ENCODE results near the gene CES1. TPM values are rescaled to one million over a fixed set of nuclear protein-coding genes. Genes with fewer than 3 reads are reported as not detected.
"Not testable (repeated sequence)": the region's sequence is repeated elsewhere in the genome, so short reads cannot be mapped to it uniquely, and the experiment has no call there.

The CES1 gene
- total RNA-seq, 1 donor from 2014 or later: not detected

DNA sequence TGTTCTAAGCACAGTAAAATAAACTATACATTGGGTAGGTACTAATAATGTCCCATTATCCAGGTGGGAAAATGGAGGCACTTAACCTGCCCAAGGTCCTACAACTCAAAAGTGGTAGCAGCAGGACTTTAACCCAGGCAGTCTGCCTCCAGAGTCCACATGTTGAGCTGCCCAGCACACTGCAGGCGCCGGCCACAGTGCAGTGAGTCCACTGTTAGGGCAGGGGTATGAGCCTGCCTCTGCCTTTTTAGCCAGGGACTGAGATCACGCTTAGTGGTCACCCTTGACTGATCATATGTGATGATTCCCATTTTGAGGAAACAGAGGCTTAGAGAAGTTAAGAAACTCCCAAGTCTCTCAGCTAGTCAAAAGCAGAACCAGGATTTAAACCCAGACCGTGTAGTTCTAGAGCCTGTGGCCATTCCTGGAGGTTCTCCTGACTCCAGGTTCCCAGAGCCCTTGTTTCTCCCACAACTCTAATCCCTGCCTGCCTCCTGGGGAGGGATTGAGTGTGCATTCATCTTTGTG is 8.4 kb downstream of the CES1 start:
- intact Hi-C loops (cut with micrococcal nuclease): no loop called here

DNA sequence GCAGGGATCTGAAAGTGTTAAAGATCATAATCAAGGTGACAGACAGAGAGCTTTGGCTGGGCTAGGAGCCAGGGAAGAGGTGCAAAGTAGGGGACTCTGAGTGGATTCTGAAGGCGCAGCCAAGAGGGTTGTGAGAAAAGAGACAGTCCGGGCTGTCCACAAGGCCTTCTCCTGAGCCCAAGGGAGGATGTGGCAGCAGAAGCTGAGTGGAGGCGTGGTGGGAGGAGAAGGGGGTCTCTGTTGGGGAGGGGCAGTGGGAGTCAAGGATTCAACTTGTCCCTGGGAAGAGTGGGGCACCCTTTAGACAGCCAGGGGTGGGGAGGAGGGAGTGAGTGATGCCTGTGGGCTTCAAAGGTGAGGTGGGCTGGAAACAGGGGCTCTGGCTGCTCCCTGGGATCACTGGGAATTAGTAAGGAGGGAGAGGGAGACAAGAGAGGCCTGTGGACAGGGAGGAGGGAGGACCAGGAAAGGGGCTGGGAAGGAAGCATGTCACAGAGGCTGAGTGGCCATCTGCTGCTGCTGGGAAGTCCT is 10.6 kb downstream of the CES1 start:
- no peak for DNase-seq (ENCODE audit: low spot score)
- no peak overlapping the region for H3K27ac Mint-ChIP-seq
- H3K36me3 Mint-ChIP-seq (ENCODE audit: low read depth): no peaks in the 10 kb centered on the region
- no peaks in the 10 kb centered on the region for H3K4me1 Mint-ChIP-seq (ENCODE audit: low read depth)
- H3K9me3 Mint-ChIP-seq: no peaks in the 10 kb centered on the region
- intact Hi-C loops (cut with micrococcal nuclease): no loop called here
- no peak overlapping the region for H3K4me3 Mint-ChIP-seq
- H3K27me3 Mint-ChIP-seq (ENCODE audit: insufficient read depth): peaks cover 2% of the 10 kb centered on the region

More for the DNA sequence above, 8.4 kb downstream of the CES1 start:
- H3K4me1 Mint-ChIP-seq (ENCODE audit: low read depth): no peaks in the 10 kb centered on the region
- no peaks in the 10 kb centered on the region for H3K36me3 Mint-ChIP-seq (ENCODE audit: low read depth)
- no peak for DNase-seq (ENCODE audit: low spot score)
- H3K27me3 Mint-ChIP-seq (ENCODE audit: insufficient read depth): peaks cover 2% of the 10 kb centered on the region
- H3K4me3 Mint-ChIP-seq: no peak overlapping the region
- H3K9me3 Mint-ChIP-seq: no peaks in the 10 kb centered on the region
- no peak overlapping the region for H3K27ac Mint-ChIP-seq

DNA sequence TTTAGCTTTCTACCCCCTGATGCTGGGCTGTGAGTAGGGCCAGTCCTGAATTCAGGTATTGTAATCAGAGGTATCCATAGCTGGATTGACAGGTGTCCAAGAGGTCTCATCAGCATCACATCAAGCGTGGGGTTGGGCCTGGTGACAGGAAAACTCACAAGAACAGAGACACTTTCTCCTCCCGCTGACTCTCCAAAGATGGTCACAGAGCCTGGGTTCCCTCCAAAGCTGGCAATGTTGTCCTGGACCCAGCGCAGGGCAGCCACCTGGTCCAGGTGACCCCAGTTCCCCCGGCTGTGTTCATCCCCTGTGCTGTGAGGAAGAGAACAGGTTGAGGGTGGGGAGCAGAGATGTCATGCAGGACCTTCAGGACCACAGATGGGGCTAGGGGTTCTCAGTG is 11.7 kb downstream of the CES1 start:
- Mint-ChIP-seq H3K4me1 (ENCODE audit: low read depth) (no peaks in the 10 kb centered on the region), H3K27me3 (ENCODE audit: insufficient read depth) (peaks cover 2% of the 10 kb centered on the region), H3K9me3 (no peaks in the 10 kb centered on the region), H3K4me3 (no peak overlapping the region), H3K27ac (no peak overlapping the region), H3K36me3 (ENCODE audit: low read depth) (no peaks in the 10 kb centered on the region)
- DNase-seq (ENCODE audit: low spot score): no peak
- intact Hi-C loops (cut with micrococcal nuclease): no loop called here

DNA sequence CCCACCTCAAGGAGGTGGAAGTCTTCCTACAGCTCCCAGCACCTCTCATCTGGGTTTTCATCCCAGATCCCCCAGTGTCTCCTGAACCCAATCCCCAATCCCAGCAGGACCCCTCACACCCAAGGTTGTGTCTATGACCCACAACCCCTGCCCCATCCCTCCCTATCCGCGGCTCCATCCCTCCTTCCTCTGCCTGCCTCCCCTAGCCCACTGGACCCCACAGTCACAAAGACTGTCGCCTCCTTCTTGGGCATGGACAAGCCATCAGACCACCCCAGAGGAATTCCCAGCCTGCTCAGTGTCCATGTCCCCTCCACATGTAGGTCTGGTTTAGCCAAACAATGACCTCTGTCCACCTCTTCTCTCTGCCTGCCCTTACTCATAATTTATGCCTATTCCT is 12.3 kb downstream of the CES1 start:
- Mint-ChIP-seq H3K4me1 (ENCODE audit: low read depth) (no peaks in the 10 kb centered on the region), H3K9me3 (no peaks in the 10 kb centered on the region), H3K27me3 (ENCODE audit: insufficient read depth) (peaks cover 2% of the 10 kb centered on the region), H3K27ac (no peak overlapping the region), H3K4me3 (no peak overlapping the region), H3K36me3 (ENCODE audit: low read depth) (no peaks in the 10 kb centered on the region)
- intact Hi-C loops (cut with micrococcal nuclease): no loop called here
- no peak for DNase-seq (ENCODE audit: low spot score)

DNA sequence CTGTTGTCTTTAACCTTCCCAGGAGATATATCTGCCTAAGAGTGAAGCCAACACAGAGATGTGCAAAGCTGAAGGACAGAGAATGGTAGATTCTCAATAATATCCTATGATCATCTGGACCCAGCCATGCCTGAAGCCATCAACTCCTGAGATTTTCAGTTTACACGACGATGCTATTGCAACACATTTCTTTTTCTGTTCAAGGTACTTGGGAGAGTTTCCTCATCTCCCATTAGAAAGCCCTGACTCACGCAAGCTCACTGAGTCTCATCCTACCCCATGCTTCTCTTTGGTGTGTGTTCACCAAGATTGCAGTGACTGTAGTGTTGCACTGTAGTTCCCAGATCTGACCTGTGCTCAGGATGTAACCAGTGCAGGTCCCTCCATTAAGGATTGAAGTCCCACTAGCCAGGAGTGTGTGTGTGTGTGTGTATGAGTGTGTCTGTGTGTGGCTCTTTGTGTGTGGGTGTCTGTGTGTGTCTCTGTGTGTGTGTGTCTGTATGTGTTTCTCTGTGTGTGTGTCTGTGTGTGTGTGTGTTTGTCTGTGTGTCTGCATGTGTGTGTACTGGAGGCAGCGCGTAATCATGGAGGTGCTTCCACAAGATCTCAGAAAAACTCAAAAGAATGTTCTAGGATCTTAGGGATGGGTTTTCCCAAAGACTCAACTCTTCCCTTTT is 15.5 kb downstream of the CES1 start:
- H3K4me3 Mint-ChIP-seq: no peak overlapping the region
- H3K4me1 Mint-ChIP-seq (ENCODE audit: low read depth): no peaks in the 10 kb centered on the region
- H3K27ac Mint-ChIP-seq: no peak overlapping the region
- intact Hi-C loops (cut with micrococcal nuclease): no loop called here
- peaks cover 5% of the 10 kb centered on the region for H3K27me3 Mint-ChIP-seq (ENCODE audit: insufficient read depth)
- H3K36me3 Mint-ChIP-seq (ENCODE audit: low read depth): no peaks in the 10 kb centered on the region
- no peaks in the 10 kb centered on the region for H3K9me3 Mint-ChIP-seq
- DNase-seq (ENCODE audit: low spot score): no peak

DNA sequence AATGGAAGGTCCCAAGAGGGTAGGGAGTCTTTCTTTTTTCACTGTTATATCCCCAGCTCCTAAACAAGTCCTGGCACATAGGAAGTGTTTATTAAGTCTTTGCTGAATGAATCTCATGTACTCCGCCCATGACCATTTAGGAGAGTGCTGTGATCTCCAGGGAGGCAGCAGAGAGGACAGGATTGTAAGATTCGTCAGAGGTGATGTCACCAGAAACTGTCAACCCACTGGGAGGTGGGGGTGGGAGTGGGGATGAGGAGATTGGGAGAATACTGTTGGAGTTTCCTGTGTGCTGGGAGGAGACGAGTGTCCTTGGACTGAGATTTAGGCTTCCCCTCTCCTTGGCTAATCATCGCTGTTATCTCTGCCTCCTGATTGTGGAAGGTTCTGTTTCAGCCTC is 16.7 kb downstream of the CES1 start:
- not testable (repeated sequence) for H3K27me3 Mint-ChIP-seq (ENCODE audit: insufficient read depth)

DNA sequence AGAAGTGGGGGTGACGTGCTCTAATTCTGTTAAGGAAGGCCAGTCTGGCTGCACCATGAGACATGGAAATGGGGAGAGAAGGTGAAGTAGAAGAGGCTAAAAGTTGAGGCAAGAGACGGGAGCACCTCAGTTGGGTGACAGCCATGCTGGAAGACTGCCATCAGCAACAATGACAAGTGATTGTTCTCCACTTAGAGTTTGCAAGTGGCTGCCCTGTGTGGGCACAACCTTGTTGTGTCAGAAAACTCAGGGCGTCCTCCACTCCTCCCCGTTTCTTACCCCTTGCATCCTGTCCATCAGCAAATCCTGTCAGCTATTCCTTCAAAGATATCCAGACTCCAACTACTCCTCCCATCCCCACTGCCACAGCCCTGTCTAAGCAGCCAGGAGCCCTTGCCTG is 17.6 kb downstream of the CES1 start:
- Mint-ChIP-seq H3K27ac (no peak overlapping the region), H3K9me3 (no peaks in the 10 kb centered on the region), H3K4me3 (no peak overlapping the region), H3K4me1 (ENCODE audit: low read depth) (no peaks in the 10 kb centered on the region), H3K27me3 (ENCODE audit: insufficient read depth) (peaks cover 3% of the 10 kb centered on the region), H3K36me3 (ENCODE audit: low read depth) (no peaks in the 10 kb centered on the region)
- intact Hi-C loops (cut with micrococcal nuclease): no loop called here
- no peak for DNase-seq (ENCODE audit: low spot score)

More for the DNA sequence above, 16.7 kb downstream of the CES1 start:
- DNase-seq (ENCODE audit: low spot score); H3K36me3 Mint-ChIP-seq (ENCODE audit: low read depth); H3K9me3 Mint-ChIP-seq; H3K4me3 Mint-ChIP-seq; H3K4me1 Mint-ChIP-seq (ENCODE audit: low read depth); H3K27ac Mint-ChIP-seq; intact Hi-C loops (cut with micrococcal nuclease): not testable (repeated sequence)

DNA sequence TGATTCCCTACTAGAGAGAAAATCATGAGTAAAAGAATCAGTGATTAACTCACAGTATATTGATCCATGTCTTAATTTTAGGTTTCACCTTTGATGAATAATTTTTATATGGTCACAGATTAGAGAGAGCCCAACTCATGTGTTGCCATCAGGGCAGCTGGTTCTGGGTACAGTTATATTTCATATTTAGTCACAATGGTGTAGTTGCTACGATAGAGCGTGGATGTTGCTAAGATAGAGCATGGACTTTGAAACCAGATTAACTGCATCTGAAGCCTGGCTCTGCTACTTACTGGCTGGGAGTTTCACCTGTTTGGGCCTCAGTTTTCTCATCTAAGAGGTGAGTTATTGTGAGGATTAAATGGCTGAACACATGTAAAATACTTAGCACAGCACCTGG is 18.7 kb downstream of the CES1 start:
- H3K36me3 Mint-ChIP-seq (ENCODE audit: low read depth); H3K4me3 Mint-ChIP-seq; H3K4me1 Mint-ChIP-seq (ENCODE audit: low read depth); H3K9me3 Mint-ChIP-seq; H3K27ac Mint-ChIP-seq; DNase-seq (ENCODE audit: low spot score); H3K27me3 Mint-ChIP-seq (ENCODE audit: insufficient read depth); intact Hi-C loops (cut with micrococcal nuclease): not testable (repeated sequence)

DNA sequence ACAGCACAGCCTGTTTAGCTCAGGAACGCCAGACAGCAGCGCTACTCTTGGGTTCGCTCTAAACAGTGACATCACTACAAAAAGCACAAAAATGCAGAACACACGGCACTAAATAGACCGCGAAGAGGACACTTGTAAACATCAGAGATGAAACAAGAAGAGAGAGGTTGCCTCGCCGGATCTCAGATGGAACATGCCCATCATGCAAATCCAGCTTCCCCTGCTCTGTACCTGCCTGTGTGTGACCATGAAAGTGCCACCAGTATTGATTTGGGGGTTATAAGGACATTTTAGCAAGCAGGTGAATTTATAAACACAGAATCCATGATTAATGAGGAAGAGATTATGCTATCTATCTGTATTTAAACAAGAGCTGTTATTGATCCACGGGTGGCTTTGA is 19.2 kb downstream of the CES1 start:
- H3K4me3 Mint-ChIP-seq; H3K36me3 Mint-ChIP-seq (ENCODE audit: low read depth); intact Hi-C loops (cut with micrococcal nuclease): not testable (repeated sequence)

DNA sequence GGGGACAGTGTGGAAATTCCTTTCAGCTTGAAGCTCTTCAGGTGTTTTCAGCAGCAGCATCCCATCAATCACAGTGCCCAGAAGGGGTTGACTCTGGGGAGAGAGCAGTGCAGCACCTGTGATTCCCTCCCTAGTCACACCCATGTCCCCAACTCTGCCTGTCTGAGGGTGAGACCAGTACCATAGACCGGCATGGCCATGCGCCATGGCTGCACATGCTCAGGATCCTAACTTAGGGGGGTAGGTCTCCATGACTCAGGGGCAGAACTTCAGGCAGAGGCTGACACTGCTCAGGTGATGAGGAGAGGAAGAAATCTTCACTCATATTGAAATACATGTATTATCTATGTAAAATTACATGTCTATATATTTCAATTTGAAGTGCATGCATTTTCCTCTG is 19.9 kb downstream of the CES1 start:
- Mint-ChIP-seq H3K9me3 (no peaks in the 10 kb centered on the region), H3K27me3 (ENCODE audit: insufficient read depth) (peaks cover 3% of the 10 kb centered on the region), H3K27ac (no peak overlapping the region), H3K4me1 (ENCODE audit: low read depth) (no peaks in the 10 kb centered on the region), H3K4me3 (no peak overlapping the region), H3K36me3 (ENCODE audit: low read depth) (no peaks in the 10 kb centered on the region)
- intact Hi-C loops (cut with micrococcal nuclease): no loop called here
- no peak for DNase-seq (ENCODE audit: low spot score)

More for the DNA sequence above, 19.2 kb downstream of the CES1 start:
- H3K9me3 Mint-ChIP-seq; DNase-seq (ENCODE audit: low spot score); H3K27ac Mint-ChIP-seq; H3K27me3 Mint-ChIP-seq (ENCODE audit: insufficient read depth); H3K4me1 Mint-ChIP-seq (ENCODE audit: low read depth): not testable (repeated sequence)

DNA sequence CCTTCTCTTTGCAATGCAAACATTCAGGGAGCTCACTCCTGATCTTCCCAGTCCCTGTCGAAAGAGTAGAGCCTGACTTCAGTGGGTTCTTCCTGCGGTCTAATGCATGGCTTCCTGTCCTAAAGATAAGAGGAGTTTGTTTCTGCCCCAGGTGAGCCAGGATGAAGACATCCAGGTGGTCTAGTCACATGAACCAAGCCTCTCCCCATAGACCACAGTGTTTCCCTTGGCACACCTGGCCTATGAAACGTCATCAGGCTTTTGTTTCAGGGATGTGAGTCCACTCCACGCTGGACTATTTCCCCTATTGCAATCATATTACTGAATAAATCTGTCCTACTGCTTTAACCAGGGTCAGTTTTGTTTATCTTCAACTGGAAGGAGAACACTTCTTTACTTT is 21.1 kb downstream of the CES1 start:
- H3K36me3 Mint-ChIP-seq (ENCODE audit: low read depth): no peaks in the 10 kb centered on the region
- no peak overlapping the region for H3K27ac Mint-ChIP-seq
- peaks cover 3% of the 10 kb centered on the region for H3K27me3 Mint-ChIP-seq (ENCODE audit: insufficient read depth)
- intact Hi-C loops (cut with micrococcal nuclease): no loop called here
- no peaks in the 10 kb centered on the region for H3K9me3 Mint-ChIP-seq
- no peaks in the 10 kb centered on the region for H3K4me1 Mint-ChIP-seq (ENCODE audit: low read depth)
- no peak overlapping the region for H3K4me3 Mint-ChIP-seq
- DNase-seq (ENCODE audit: low spot score): no peak

DNA sequence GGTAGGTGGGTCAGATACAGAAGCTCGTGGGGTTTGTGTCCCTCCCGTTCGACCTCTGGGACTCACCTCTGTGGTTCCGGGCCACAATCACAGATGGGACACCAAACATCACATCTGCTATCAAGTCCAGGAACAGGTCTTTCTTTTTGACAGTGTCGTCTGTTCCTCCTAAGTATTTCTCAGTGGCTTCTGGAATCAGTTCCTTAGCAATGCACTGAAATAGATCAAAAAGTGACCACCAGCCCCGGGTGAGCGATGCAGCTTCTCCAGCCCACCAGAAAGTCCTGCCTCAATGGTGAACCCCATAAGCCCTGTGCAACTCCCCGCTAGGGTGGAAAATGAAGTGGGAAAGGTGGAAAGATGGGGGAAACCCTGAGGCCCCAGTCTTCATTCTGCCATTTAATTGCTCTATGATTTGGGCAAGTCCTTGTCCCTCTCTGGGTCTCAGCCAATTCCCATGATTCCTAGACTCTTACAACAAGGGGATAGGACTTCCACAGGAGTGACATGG is 22.4 kb downstream of the CES1 start:
- intact Hi-C loops (cut with micrococcal nuclease): no loop called here
- H3K4me1 Mint-ChIP-seq (ENCODE audit: low read depth): no peaks in the 10 kb centered on the region
- no peak overlapping the region for H3K27ac Mint-ChIP-seq
- no peaks in the 10 kb centered on the region for H3K9me3 Mint-ChIP-seq
- H3K36me3 Mint-ChIP-seq (ENCODE audit: low read depth): no peaks in the 10 kb centered on the region
- DNase-seq (ENCODE audit: low spot score): no peak
- H3K4me3 Mint-ChIP-seq: no peak overlapping the region
- peaks cover 3% of the 10 kb centered on the region for H3K27me3 Mint-ChIP-seq (ENCODE audit: insufficient read depth)

DNA sequence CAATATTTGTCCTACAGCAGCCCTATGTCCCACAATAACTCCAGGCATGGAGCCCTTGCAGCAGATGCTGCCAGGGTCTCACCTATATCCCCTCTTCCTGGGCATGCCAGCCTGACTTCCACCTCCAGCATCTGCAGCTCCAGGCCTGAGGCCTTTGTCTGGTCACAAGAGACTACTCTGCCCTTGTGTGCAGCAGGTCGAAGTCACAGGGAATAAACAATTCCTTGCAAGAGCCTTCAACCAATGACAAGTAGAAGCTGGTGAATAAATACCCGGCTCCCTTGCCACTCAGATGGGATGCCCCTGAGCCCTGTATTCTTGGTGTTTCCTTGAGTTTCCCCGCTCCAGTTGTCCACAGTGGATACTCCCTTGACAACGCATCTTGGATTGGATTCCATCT is 23.0 kb downstream of the CES1 start:
- intact Hi-C loops (cut with micrococcal nuclease): no loop called here

More for the DNA sequence above, 23.0 kb downstream of the CES1 start:
- H3K4me3 Mint-ChIP-seq: no peak overlapping the region
- H3K4me1 Mint-ChIP-seq (ENCODE audit: low read depth): no peaks in the 10 kb centered on the region
- DNase-seq (ENCODE audit: low spot score): no peak
- H3K27ac Mint-ChIP-seq: no peak overlapping the region
- H3K27me3 Mint-ChIP-seq (ENCODE audit: insufficient read depth): peaks cover 3% of the 10 kb centered on the region
- no peaks in the 10 kb centered on the region for H3K9me3 Mint-ChIP-seq
- no peaks in the 10 kb centered on the region for H3K36me3 Mint-ChIP-seq (ENCODE audit: low read depth)
